HEK293 (cell line): ENCODE results near the gene RINL.

Source experiments
- CTCF ChIA-PET: fragments of 350-600 bp; formaldehyde crosslinking; extraction: SDS; loops from one replicate; lab custom pipeline; 2021; ENCODE audit warnings: antibody characterized with exemption; lab: Yijun Ruan, JAX
- POLR2A ChIA-PET: fragments of 300-600 bp; formaldehyde crosslinking; extraction: SDS; loops from one replicate; lab custom pipeline; 2020; ENCODE audit warnings: antibody characterized with exemption, inconsistent platforms; lab: Yijun Ruan, JAX
- H3K27ac ChIP-seq: fragments of 200-500 bp; sonication (Bioruptor generic); 2 replicates; pipeline ENCODE4 v1.5.1; 2014; ENCODE audit warnings: low read depth, low read length, control low read depth, inconsistent platforms; ENCODE audit errors: extremely low read depth
- H3K36me3 ChIP-seq, 2 experiments: fragments of 200-500 bp in 1 of 2; sonication (Bioruptor generic) in 1 of 2; 1 replicate in 1 of 2; 2 replicates in 1 of 2; pipeline ENCODE4 v1.5.1; 2014 to 2017; ENCODE audit warnings: inconsistent platforms in 2 of 2, low read length in 2 of 2; ENCODE audit not compliant: control insufficient read depth in 2 of 2, insufficient read depth in 1 of 2
- H3K4me1 ChIP-seq: fragments of 200-500 bp; sonication (Bioruptor generic); 2 replicates; pipeline ENCODE4 v1.5.1; 2014; ENCODE audit warnings: mild to moderate bottlenecking, low read length, inconsistent platforms; ENCODE audit not compliant: control insufficient read depth, insufficient read depth
- H3K4me3 ChIP-seq: 2 replicates; pipeline ENCODE4 v1.5.1; 2011; ENCODE audit warnings: low read depth, mild to moderate bottlenecking, control low read depth, low read length, moderate library complexity
- H3K9me3 ChIP-seq: fragments of 200-500 bp; sonication (Bioruptor generic); 2 replicates; pipeline ENCODE4 v1.5.1; 2014; ENCODE audit warnings: low read depth, low read length, inconsistent platforms; ENCODE audit not compliant: control insufficient read depth, insufficient read depth
- ATF2 ChIP-seq: fragments of 450-650 bp; formaldehyde crosslinking; IDR thresholded peaks from 2 replicates; pipeline ENCODE4 v1.5.1; 2016; ENCODE audit warnings: missing biosample characterization, missing genetic modification characterization, low read depth
- EGR2 ChIP-seq: fragments of 450-650 bp; formaldehyde crosslinking; IDR thresholded peaks from 2 replicates; pipeline ENCODE4 v1.5.1; 2016; ENCODE audit warnings: low read depth, missing biosample characterization, missing genetic modification characterization
- PRDM10 ChIP-seq: fragments of 450-650 bp; formaldehyde crosslinking; IDR thresholded peaks from 2 replicates; pipeline ENCODE4 v1.5.1; 2016; ENCODE audit warnings: missing biosample characterization, missing genetic modification characterization
- REPIN1 ChIP-seq: fragments of 450-650 bp; formaldehyde crosslinking; IDR thresholded peaks from 2 replicates; pipeline ENCODE4 v1.5.1; 2017; ENCODE audit warnings: missing biosample characterization, missing genetic modification characterization, low read depth
- REST ChIP-seq: fragments of 450-650 bp; formaldehyde crosslinking; IDR thresholded peaks from 2 replicates; pipeline ENCODE4 v1.5.1; 2016; ENCODE audit warnings: missing biosample characterization, missing genetic modification characterization
- ZBTB11 ChIP-seq: fragments of 450-650 bp; formaldehyde crosslinking; conservative IDR thresholded peaks from 2 replicates; pipeline ENCODE4 v1.5.1; 2016; ENCODE audit warnings: low read depth, missing biosample characterization, missing genetic modification characterization
- ZBTB44 ChIP-seq: fragments of 450-650 bp; IDR thresholded peaks from 2 replicates; pipeline ENCODE4 v1.5.1; 2018; ENCODE audit warnings: missing biosample characterization, mild to moderate bottlenecking, missing genetic modification characterization
- ZEB2 ChIP-seq: fragments of 450-650 bp; formaldehyde crosslinking; IDR thresholded peaks from 2 replicates; pipeline ENCODE4 v1.5.1; 2016; ENCODE audit warnings: missing biosample characterization, missing genetic modification characterization
- ZNF112 ChIP-seq: fragments of 450-650 bp; formaldehyde crosslinking; IDR thresholded peaks from 2 replicates; pipeline ENCODE4 v1.5.0; 2017; ENCODE audit warnings: missing biosample characterization, missing genetic modification characterization
- ZNF169 ChIP-seq: fragments of 450-650 bp; formaldehyde crosslinking; IDR thresholded peaks from 2 replicates; pipeline ENCODE4 v1.5.1; 2016; ENCODE audit warnings: missing biosample characterization, missing genetic modification characterization
- ZNF2 ChIP-seq: fragments of 450-650 bp; formaldehyde crosslinking; IDR thresholded peaks from 2 replicates; pipeline ENCODE4 v1.5.1; 2016; ENCODE audit warnings: missing biosample characterization, missing genetic modification characterization
- ZNF248 ChIP-seq: fragments of 450-650 bp; formaldehyde crosslinking; IDR thresholded peaks from 2 replicates; pipeline ENCODE4 v1.5.1; 2017; ENCODE audit warnings: missing biosample characterization, missing genetic modification characterization
- ZNF266 ChIP-seq: fragments of 450-650 bp; formaldehyde crosslinking; IDR thresholded peaks from 2 replicates; pipeline ENCODE4 v1.5.1; 2016; ENCODE audit warnings: missing biosample characterization, missing genetic modification characterization, low read depth
- ZNF580 ChIP-seq: fragments of 450-650 bp; formaldehyde crosslinking; IDR thresholded peaks from 2 replicates; pipeline ENCODE4 v1.5.1; 2016; ENCODE audit warnings: missing biosample characterization, missing genetic modification characterization
- ZNF677 ChIP-seq: fragments of 450-650 bp; IDR thresholded peaks from 2 replicates; pipeline ENCODE4 v1.5.0; 2018; ENCODE audit warnings: missing biosample characterization, mild to moderate bottlenecking, missing genetic modification characterization, moderate library complexity
- ZSCAN5A ChIP-seq: fragments of 450-650 bp; formaldehyde crosslinking; IDR thresholded peaks from 2 replicates; pipeline ENCODE4 v1.5.1; 2016; ENCODE audit warnings: missing biosample characterization, missing genetic modification characterization

Gene RINL

GRCh38 chr19:38850976-38851621 lies 27.0 kb downstream of the RINL start (continued):
- no peak for TF ChIP-seq ZNF248
- TF ChIP-seq ZNF266 (tag by site-specific recombination), result peak; percentile 20
- TF ChIP-seq ZNF112 (tag by site-specific recombination), result no peak
- no peak for TF ChIP-seq ZNF677 (tag by site-specific recombination)
- TF ChIP-seq ZSCAN5A (tag by site-specific recombination), result 0 out of 2 replicates have a peak, but pooled peaks have one; percentile 17
- TF ChIP-seq ZNF580, result no peak
- TF ChIP-seq ZEB2 (tag by site-specific recombination), result no peak; the same call in 1 of the 2 replicates
- peak; percentile 75 for TF ChIP-seq PRDM10 (tag by site-specific recombination)
- no peak; the same call in 1 of the 2 replicates for TF ChIP-seq ZBTB44
- TF ChIP-seq EGR2 (tag by site-specific recombination), result no peak
- TF ChIP-seq, all 188 proteins: peak for 44

- POLR2A ChIA-PET, result interaction anchor here (0.9 to 2.0 kb wide), 9 partner anchors 8 to 463 kb away, joined by 3 to 15 read pairs (median 5); partner anchors contain the start of genes ECH1, EIF3K, GGN and MRPS12
- H3K4me3 ChIP-seq, result peak overlapping the region; percentile 38
- H3K4me1 ChIP-seq, result peaks cover 32% of the 10 kb centered on the region
- CTCF ChIA-PET, result no interaction called here
- H3K36me3 ChIP-seq, result peaks cover 34 to 36% of the 10 kb centered on the region in 2 experiments
- peak overlapping the region; percentile 96 for H3K27ac ChIP-seq
- no peaks in the 10 kb centered on the region for H3K9me3 ChIP-seq
- TF ChIP-seq REPIN1 (tag by site-specific recombination), result no peak
- TF ChIP-seq REST, result peak; percentile 57; the same call in 1 of the 2 replicates
- TF ChIP-seq ZNF169, result no peak
- no peak for TF ChIP-seq ATF2 (tag by site-specific recombination)
- TF ChIP-seq ZBTB11, result peak; percentile 77
- TF ChIP-seq ZNF580, result 0 out of 2 replicates have a peak, but pooled peaks have one; percentile 9
- TF ChIP-seq ZNF2 (tag by site-specific recombination), result peak; percentile 81; the same call in 1 of the 2 replicates
Observed at GRCh38 chr19:38850436-38850975, 27.6 kb downstream of the RINL start.
